Hindlimb muscle (tissue), 1 donor: Measurements from ENCODE around the gene PRKRA. TPM values are rescaled to one million over a fixed set of nuclear protein-coding genes. Genes with fewer than 3 reads are reported as not detected.
"Not testable (repeated sequence)": the region's sequence is repeated elsewhere in the genome, so short reads cannot be mapped to it uniquely, and the experiment has no call there.

ENCODE experiments used
- DNase-seq: peaks from one replicate; pipeline ENCODE4 v3.0.0-alpha.2; 2013
- polyA plus RNA-seq: library from polyadenylated mRNA; unstranded; fragments of 120-200 nt; gene quantifications from one replicate; pipeline ENCODE4 v1.2.1, GENCODE V29; 2013; ENCODE audit not compliant: insufficient read length

The PRKRA gene
- polyA plus RNA-seq, 1 donor = 55.7 TPM

DNA sequence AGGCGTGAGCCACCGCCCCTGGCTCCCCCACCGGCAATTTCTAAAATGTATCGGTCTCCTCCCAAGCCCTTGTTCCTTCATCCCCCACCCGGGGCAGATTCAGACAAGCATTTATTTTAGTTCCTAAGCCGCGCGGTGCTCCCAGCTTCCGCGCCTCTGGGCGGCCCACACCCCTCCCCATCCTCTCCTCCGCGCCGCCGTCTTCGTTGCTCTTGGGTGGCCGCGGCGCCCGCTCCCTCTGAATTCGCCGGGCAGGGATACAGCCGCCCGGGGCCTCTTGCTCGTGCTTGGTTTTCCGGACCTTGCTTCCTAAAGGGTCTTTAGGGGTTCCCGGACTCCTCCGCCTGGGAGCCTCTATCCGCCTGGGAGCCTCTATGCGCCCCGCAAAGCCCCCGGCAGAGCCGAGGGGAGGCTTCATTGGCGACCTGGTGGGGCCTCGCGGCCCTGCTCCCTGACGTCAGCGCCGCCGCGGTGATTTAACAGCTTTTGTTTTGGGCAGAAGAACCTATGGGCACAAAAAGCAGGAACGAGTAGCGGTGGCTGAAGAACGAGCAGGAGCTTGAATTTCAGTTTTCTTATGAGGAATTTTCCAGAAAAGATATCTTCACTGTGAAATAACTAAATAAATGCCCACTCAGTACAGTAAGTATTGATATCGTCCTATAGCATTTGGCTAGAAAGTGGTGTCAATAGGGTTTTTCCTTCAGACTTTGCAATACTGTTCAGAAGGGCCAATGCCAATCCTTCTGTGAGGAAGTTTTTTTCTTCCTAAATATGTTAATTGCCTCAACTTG, 37.3 kb downstream of the PRKRA start:
- DNase-seq = peak; percentile 73

GRCh38 chr2:178412453-178412852, 38.5 kb downstream of the PRKRA start:
- DNase-seq = not testable (repeated sequence)

DNA sequence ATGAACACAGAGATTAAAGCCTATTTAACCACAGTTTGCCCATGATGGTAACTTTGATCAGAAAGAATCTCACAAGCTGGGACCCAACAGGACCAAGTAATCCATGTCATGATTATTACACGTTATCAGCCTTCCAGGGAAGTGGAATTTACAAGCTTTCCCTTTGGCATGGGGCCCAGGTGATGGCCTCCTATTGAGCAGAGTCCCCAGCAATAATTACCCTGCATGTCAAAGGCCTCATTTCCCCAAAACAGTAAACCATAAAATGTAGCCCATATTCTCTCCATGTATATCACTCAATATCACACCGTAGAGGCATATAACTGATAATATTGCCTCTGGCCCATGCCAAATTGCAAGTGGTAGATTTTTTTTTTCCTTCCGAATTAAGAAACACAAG, 38.9 kb downstream of the PRKRA start:
- no peak for DNase-seq

DNA sequence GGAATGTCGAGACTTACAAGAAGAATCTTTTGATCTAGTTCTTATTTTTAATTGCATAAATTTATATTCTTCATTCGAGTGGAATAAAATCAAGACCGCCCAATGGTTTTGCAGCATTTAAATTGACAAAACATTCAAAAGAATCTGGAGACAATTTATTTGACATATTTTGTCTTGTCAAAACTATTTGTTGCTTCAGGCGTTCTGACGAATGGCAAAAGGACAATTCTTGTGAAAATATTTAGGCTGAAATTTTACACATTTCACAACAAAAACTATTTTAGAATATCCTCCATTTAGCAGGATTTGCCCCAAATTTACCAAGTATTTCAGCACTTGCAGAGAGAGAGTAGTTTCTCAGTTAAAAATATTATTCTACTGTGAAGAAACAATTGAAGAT, 41.7 kb downstream of the PRKRA start:
- no peak for DNase-seq

DNA sequence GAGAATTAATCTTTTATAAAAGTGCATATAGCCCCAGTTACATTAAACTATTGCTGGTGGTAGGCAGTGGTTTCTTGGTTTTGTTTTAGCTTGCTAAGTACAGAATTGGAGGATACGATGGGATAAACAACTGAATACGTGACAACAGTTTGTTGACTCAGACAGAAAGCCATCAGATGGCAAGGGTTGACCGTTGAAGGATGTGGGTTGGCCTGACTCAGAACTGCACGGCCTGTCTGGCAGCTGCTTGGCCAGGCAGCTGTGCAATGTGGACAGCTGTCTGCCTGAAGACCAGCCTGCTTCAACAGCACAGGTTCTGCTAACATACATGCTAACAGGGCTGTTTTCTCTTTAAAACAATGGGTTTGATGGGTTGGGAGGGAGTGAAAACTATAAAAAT, 46.6 kb downstream of the PRKRA start:
- peak; percentile 46 for DNase-seq

GRCh38 chr2:178403671-178404306, 47.2 kb downstream of the PRKRA start:
- DNase-seq = no peak

DNA sequence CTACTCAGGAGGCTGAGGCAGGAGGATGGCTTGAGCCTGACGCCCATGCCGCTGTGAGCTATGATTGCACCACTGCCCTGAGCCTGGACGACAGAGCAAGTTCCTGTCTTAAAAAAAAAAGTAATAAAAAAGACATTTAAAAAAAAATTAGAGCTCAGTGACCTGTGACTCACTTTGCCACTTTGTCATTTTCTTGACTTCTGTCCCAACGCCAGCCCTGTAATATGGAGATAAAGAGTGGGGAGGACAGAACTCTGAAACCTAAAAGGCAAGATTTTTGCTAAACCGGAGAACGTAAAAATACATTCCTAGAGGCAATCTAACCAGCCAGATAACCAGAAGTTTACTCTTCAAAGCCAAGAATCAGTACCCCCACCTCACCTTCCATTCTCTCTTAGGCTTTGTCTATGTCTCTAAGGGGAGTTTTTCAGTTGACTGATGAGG, 49.0 kb downstream of the PRKRA start:
- DNase-seq = no peak

DNA sequence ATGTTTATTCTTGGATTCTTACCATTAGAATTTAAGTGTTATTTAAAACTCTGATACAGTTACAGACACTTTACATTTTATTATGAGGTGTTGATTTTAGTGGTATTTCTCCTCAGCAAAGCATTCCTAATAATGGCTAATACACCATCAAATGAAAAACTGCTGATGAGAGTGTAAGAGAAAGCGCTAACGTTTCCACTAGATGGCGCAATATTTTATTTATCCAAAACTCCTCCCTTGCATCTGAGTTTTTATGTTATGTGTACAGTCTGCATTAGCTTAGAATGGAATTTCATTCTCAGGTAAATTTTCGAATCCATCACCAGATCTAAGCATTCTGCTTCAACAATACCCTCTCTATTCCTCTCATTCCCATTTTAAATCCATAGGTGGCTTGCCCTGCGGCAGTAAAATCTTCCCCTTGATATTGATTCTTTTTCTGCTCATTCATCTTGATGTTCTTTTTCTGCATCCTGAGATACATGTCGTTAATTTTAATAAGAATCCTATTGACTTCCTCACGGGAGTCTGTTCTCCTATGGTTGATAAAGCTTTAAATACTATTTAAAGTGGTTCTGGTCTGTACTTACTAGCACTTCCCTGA, 53.9 kb downstream of the PRKRA start:
- peak; percentile 40 for DNase-seq

DNA sequence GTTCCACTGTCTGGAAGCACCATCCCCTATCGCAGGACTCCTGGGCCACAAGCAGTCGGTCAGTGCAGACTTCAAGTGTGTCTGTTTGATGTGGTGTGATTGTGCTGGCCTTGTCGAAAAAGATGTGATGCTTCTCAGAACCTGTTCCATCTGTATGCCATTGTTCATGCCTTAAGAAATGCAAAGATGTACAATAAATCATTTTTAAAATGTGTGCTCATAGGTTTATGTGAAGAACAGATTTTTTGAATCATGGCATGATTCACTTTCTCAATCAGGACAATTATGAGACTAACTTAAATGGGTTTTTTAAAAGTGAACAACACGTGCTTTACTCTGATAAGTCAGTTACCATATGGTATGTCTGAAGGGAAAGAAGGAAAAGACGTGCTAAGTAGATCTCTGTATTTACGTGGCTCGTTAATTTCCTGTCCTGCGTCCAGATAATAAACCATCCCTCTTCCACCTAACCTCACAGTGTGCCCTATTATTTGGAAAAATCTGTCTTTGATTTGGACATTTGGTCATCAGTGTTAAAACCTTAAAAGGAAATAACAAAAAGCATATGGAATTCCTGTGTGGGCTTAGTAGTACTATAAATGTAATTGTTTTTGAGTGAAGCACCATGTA, 54.9 kb downstream of the PRKRA start:
- DNase-seq = no peak

- DNase-seq = no peak
These were observed 55.7 kb downstream of the PRKRA start for GRCh38 chr2:178395295-178395694.

- DNase-seq = no peak
These were observed 56.1 kb downstream of the PRKRA start for GRCh38 chr2:178394859-178395258.

DNA sequence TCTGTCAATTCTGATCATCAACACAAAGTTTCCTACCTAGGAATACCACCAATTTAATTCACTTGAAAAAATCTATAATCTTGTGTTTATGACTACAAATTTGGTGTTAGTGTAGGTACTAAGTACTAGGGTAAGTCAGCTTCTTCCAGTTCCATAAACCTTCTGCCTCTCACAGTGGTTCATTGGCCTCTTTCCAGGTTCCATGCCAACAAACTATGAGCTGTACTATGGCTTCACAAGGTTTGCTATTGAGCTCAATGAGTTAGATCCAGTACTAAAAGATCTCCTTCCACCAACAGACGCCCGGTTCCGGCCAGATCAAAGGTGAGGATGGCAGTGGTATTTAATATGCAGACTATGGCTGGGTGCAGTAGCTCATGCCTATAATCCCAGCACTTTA, 58.8 kb downstream of the PRKRA start:
- no peak for DNase-seq

- no peak for DNase-seq
These were observed 59.3 kb downstream of the PRKRA start for GRCh38 chr2:178391701-178392100.

DNA sequence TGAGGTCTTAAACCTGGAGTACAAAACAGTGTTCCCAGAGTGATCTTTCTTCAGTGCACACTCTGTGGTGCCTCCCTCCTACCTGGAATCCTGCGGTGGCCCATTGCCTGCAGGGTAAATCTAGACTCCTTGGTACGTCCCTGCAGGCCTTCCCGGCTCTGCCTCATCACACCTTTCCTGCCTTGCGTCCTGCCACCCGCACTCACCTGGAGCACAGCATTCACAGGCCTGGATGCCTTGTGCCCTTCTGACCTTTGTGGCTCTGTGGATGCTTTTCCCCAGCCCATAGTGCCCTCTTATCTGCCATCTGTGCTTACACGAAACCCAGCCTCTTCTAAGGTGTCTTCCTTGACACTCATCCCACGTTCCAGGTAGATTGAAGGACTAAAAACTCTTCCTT, 62.7 kb downstream of the PRKRA start:
- DNase-seq = no peak

- DNase-seq = no peak
These were observed 63.9 kb downstream of the PRKRA start for GRCh38 chr2:178386986-178387597.

- no peak for DNase-seq
These were observed 65.3 kb downstream of the PRKRA start for GRCh38 chr2:178385595-178386148.

- DNase-seq = no peak
These were observed 67.3 kb downstream of the PRKRA start for GRCh38 chr2:178383718-178384117.

Other genes starting within 250 kb of the PRKRA start
- gene PJVK, start 203 bp upstream of the PRKRA start, polyA plus RNA-seq = 6.8 TPM
- gene FKBP7, start 27.4 kb upstream of the PRKRA start, polyA plus RNA-seq = 46.3 TPM
- 13.6 TPM for gene PLEKHA3, start 29.3 kb upstream of the PRKRA start, polyA plus RNA-seq